HG02870 (cell line): ENCODE data around the gene KCNIP3.
"Not testable (repeated sequence)": the region's sequence is repeated elsewhere in the genome, so short reads cannot be mapped to it uniquely, and the experiment has no call there.

Experiments used
- ATAC-seq: cut with Tn5 transposase; IDR thresholded peaks from one replicate; pipeline ENCODE4 v1.9.1; 2021; ENCODE audit warnings: mild to moderate bottlenecking, moderate library complexity; ENCODE audit not compliant: unreplicated experiment

The KCNIP3 gene

GRCh38 chr2:95296880-95297487 lies at the start of gene KCNIP3:
KCNIP3 (plus strand) TSS chr2:95297347; CDS start chr2:95297439, 92 bp downstream.
- ATAC-seq: no peak

- ATAC-seq: no peak
Observed at GRCh38 chr2:95258271-95258670, 38.9 kb upstream of the KCNIP3 start.

- no peak for ATAC-seq
Observed at GRCh38 chr2:95260028-95261023, 36.8 kb upstream of the KCNIP3 start.

GRCh38 chr2:95261602-95262001 lies 35.5 kb upstream of the KCNIP3 start:
- ATAC-seq: no peak

DNA sequence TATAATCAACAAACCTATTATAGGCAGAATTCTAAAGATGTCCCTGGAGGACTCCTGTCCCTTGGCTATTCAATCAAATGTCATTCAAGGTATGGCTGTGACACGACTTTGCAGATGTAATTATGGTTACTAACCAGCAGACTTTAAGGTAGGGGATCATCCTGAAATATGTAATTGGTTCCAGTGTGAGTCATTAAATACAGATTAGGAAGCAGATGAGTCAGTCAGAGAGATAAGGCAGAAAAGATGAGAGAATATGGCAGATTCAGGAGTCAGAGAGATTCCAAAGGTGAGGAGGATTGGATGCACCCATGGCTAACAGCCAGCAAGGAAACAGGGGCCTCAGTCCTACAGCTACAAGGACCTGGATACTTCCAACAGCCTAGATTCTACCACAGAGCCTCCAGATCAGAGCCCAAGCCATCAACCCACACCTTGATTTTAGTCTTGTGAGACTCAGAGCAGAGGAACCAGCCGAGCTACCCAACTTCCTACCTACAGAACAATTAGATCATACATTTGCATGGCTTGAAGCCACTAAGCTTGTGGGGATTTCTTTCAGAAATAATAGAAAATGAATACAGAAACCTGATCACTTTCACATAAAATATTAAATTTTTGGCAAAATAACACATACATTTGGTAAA lies 34.1 kb upstream of the KCNIP3 start:
- no peak for ATAC-seq

DNA sequence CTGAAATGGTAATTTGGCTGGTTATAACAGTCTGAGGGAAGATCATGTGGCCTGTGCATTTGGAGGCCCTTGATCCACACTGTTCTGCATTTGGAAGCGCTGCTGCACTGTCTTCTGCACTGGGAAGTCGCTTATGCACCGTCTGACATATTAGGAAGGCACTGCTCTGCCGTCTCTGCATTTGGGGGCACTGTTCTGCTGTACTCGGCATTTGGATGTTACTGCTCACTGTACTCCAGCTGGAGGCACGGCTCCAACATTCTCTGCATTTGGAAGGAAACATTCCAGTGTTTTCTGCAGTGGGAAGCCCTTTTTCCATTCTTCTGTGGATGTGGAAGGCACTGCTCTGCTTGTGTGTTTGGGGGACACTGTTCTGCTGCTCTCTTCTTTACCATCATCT lies 32.5 kb upstream of the KCNIP3 start:
- ATAC-seq: no peak

DNA sequence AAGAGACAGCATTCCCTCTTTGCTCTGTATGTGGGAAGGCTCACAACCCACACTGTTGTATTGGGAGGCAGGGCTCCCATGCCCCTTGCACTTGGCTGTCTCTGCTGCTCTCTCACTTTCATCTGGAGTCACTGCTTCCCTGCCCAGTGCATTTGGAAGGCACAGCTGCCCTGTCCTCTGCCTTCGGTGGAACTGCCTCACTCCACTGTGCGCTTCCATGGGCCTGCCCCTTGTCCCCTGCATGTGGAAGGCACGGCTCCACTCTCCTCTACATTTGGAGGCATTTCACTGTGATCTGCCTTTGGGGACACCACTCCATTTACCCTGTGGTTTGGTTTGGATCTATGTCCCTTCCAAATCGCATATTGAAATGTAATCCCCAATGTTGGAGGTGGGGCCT lies 32.0 kb upstream of the KCNIP3 start:
- no peak for ATAC-seq

GRCh38 chr2:95266781-95267430 lies 30.2 kb upstream of the KCNIP3 start:
- no peak for ATAC-seq

DNA sequence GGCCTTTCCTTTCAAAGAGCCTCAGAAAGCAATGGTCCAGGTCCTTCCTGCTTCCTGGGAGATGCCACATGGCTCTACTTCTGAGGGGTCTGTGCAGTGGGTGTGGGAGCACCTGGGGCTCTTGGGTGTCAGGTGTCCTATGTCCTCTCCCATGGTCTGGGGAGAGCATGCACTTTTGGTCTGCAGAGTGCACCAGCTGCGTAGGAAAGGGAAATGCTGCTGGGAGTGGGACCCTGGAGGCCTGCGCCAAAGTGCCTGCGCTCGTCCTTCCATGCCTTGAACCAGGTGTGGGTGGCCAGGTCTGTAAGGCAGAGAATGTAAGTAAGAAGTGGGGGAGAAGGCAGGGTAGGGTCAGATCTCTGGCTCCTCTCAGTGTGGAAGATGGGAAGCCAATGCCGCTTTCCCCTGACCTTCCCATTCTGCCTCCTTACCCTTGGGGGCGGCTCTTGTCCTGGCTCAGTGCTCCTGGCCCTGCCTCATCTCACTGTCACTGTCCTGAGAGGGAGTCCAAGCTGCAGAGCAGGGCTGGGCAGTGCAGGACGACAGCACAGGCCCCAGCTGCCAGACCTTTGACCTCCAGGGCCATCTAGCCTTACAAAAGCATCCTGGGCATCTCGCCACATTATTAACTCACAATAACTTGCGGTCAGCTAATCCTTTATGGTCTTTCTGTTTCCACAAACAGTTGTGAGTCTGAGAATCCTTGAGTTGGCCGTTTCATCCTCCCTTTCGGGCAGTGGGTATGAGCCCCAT lies 29.5 kb upstream of the KCNIP3 start:
- ATAC-seq: no peak

DNA sequence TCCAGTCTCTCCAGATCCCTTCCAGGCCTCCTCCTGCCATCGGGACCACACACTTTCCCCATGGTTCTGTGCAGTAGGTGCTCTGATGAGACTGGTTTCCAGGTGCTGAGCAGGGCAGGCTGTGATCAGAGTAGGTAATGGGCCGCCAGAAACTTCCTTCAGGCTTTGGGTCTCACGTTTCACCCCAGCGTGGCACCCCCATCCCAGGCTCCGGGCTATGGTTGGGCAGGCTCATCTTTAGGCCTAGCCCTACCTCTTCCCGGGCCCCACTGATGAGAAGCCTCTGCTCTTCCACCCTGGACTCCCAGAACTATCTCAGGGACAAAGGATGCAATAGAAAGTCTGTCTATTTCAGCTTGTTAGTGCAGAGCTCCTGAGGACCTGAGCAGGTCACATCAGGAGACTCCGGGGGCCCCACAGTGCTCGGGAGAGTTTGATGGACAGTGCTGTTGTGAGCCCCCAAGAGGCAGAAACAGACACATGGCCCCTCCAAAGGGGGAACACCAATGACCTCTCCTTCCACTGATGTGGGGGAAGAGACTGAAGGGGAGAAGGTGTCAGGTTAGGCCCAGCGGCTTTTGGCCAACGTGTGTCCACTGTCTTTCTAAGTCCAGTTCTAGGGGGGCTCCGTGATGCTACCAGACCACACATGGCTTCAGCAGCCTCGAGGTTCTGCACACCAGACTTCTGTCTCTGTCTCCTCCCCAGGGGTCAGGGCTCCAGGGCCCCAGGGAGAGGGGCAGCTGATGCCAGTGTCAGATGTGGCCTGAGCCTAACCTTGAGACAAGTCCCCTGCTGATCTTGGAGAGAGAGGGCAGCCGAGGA lies 28.7 kb upstream of the KCNIP3 start:
- ATAC-seq: no peak

GRCh38 chr2:95269036-95269680 lies 28.0 kb upstream of the KCNIP3 start:
- no peak for ATAC-seq

- ATAC-seq: not testable (repeated sequence)
Observed at GRCh38 chr2:95269745-95270144, 27.4 kb upstream of the KCNIP3 start.

- ATAC-seq: no peak
Observed at GRCh38 chr2:95270541-95271081, 26.5 kb upstream of the KCNIP3 start.

DNA sequence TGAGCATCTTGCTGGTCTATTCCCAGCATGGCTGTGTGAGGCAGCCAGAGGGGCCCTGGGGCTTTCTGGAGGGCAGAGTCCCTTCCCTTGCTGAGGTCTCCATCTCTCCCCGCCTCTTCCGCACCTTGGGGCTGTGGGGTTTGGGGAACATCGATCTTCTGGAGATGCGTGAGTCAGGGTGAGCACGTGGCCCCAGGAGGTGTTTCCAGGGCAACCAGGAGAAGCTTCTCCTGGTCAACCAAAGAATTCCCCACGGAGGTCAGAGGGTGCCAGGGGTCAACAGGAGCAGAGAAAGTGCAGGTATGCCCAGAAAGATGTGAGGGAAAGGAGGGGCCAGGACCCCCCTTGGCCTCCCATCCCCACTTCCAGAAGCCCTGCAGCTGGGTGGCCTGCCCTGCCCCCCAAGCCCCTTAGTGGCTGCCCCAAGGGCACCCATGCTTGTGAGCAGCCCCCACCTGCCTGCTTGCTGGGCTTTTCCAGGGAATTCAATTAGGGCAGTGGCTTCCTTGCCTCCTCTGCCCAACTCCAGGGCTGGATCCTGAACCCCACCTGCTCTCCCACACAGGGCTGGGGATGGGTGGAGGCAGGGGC lies 25.7 kb upstream of the KCNIP3 start:
- ATAC-seq: no peak

GRCh38 chr2:95272299-95272751 lies 24.8 kb upstream of the KCNIP3 start:
- ATAC-seq: no peak

DNA sequence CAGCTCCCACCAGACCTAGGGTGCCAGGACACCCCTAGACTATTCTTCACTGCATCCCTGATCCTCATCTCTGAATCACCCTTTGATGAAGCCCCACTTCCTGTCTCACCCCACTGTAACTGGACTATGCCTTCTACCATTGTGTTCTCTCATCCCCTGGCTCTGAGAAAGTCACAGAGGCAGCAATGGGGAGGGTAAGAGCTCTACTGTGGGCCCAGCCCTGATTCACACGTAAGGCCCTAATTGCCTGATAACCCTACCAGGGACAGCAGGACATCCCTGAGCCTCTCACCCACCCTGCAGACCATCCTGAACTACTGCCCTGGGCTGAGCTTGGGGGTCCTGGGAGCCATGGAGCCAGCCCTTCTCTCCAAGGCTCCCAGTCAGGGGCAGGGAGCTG lies 24.4 kb upstream of the KCNIP3 start:
- ATAC-seq: no peak

GRCh38 chr2:95273566-95274290 lies 23.4 kb upstream of the KCNIP3 start:
- no peak for ATAC-seq
